Hematopoietic multipotent progenitor cell treated with erythropoietin and hydrocortisone succinate and interleukin-3 and kit ligand, for 15 days (in vitro differentiated cells): ENCODE results near the gene ATF3.
"Not testable (repeated sequence)": the region's sequence is repeated elsewhere in the genome, so short reads cannot be mapped to it uniquely, and the experiment has no call there.

Experiments
- DNase-seq: peaks from one replicate; pipeline ENCODE4 v3.0.0-alpha.2; 2015; ENCODE audit warnings: low spot score

ATF3 gene

GRCh38 chr1:212655668-212656440 lies 47.3 kb downstream of the ATF3 start:
- DNase-seq, result no peak

DNA sequence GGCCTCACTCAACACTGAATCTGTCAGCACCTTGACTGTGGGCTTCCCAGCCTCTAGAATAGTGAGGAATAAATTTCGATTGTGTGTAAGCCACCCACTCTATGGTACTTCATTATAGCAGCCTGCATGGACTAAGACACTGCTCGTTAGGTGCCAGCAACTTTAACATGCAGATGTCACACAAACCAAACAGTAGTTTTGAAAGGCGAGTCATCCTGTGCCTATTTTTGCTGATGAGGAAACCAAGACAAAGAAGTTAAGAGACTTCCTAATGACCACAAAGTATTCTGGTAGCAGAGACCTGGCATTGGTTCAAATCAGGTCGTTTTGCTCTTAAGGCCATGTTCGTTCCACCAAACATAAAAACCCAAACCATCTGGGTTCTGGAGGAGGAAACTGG lies 48.2 kb downstream of the ATF3 start:
- no peak for DNase-seq

GRCh38 chr1:212658250-212658649 lies 49.7 kb downstream of the ATF3 start:
- DNase-seq, result not testable (repeated sequence)

DNA sequence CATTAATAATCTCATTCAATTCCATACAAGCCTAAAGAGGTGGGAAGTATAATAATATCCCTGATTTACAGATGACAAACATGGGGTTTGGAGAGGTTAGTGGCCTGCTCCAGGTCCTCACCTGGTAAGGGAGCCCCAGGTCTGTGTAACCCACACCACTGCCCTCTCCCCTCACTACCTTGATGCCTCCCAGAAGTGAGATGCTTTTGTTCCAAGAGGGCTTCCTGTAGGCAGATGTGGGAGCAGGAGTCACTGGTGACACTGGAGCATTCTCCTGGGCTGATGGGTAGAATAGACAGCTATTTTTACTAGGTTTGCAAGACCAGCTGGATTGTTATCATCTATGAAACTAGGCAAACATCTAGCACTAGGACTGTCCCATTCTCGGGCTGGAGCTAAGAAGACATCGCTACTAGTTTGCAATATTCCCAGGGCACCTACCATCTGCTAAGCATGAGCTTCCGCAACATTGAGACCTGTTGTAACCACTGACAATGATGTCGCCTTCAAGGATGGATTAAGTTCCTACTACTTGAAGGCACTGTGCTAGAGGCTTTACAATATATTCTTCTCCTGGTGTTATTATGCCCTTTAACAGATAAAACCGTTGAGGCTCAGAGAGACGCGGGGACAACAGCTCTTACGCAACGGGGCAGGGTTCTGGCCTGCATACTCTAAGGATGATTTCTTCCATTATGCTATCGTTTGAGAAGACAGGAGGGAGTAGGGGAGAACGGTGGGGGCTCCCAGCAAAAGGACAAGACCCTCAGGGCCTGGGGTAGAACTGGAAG lies 56.0 kb downstream of the ATF3 start:
- no peak for DNase-seq

DNA sequence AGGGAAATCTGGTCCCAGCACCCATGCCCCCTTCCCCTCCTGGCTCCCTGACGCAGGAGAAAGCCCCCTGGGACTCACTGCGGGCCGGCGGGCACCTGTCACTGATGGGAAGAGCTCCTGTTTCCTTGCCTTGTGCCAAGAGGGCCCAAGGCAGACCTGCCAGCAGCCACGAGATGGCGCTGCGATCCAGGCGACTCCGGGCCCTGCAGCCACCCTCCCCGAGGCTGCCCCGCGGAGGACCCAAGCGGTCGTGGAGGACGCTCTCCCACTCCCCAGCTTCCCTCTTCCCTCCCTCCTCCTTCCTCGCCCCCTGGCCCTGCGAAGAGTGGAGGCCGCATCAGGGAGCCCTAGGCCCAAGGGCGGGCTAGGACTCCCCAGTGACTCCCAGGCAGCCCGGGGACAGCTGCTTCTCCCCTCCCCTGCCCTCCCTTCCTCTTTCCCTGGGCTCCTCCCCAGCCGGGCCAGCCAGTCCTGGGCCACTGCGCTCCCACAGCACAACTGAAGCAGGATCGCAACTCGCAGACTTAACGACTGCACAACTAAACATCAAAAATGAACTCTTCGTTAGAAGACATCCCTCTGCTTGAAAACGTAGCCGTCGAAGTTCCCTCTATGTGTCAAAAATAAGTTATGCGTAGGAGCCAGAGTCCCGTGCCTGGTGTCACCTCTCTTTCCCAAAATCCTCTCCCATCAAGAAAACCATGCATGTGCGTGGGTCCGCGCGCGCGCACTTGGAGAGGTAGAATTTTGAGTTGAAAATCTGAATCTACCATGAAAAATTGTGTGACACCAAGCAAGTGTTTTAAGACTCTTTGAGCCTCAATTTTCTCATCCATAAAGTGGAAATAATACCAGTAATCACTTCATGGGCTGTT lies 56.9 kb downstream of the ATF3 start:
- DNase-seq, result peak; percentile 57

- DNase-seq, result no peak
These were observed 57.7 kb downstream of the ATF3 start for GRCh38 chr1:212666116-212666775.

- no peak for DNase-seq
These were observed 58.9 kb downstream of the ATF3 start for GRCh38 chr1:212667223-212668139.

GRCh38 chr1:212668477-212668876 lies 59.9 kb downstream of the ATF3 start:
- DNase-seq, result no peak

DNA sequence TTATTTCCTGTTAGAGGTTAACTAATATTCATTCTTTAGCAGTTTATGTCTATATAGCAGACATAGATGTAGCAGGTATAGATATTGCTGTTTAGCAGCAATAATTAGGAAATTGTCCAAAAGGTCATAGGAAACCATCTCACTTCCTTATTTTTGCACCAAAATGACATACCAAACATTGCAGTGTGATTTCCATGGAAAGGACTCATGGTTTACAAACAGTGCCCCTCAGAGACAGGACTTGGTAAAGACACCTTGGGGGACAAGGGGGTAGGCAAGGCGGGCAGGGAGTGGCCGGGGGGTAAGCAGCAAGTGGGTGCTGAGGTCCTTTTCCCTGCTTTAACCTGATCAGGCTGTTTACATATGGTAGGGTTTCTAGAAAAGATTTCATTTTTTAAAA lies 60.5 kb downstream of the ATF3 start:
- no peak for DNase-seq

GRCh38 chr1:212669600-212669999 lies 61.0 kb downstream of the ATF3 start:
- no peak for DNase-seq

GRCh38 chr1:212670301-212670700 lies 61.7 kb downstream of the ATF3 start:
- no peak for DNase-seq
